Measurements from ENCODE around the gene RAB42.

The RAB42 gene

GRCh38 chr1:28642847-28643635 lies 51.0 kb downstream of the RAB42 start, which contains the start of gene TAF12:
Gene TAF12, minus strand, starts transcription at chr1:28643067. Its CDS starts 20,986 bp downstream, at chr1:28622081.
- H3K4me1 ChIP-seq (ENCODE audit: insufficient read depth, low read length, poor library complexity, severe bottlenecking) = peaks cover 22% of the 10 kb centered on the region
- no peaks in the 10 kb centered on the region for H3K9me2 ChIP-seq (replicated peaks; ENCODE audit: low read depth, low read length)
- peak within 1 kb of the TSS; percentile 88 for H3K4me3 ChIP-seq (ENCODE audit: low read length, poor library complexity, severe bottlenecking)
- peak within 1 kb of the TSS; percentile 86 for H3K9ac ChIP-seq (ENCODE audit: low read depth, low read length, poor library complexity, severe bottlenecking)
- no peaks in the 10 kb centered on the region for H3K9me3 ChIP-seq (ENCODE audit: insufficient read depth, low read depth, low read length)
- peaks cover 4% of the 10 kb centered on the region for H4K20me1 ChIP-seq (ENCODE audit: insufficient read depth, low read length, poor library complexity, severe bottlenecking)
- H3K27me3 ChIP-seq (ENCODE audit: insufficient read depth, low read length, poor library complexity, severe bottlenecking) = no peaks in the 10 kb centered on the region
- H3K36me3 ChIP-seq (ENCODE audit: insufficient read depth, low read length) = no peaks in the 10 kb centered on the region
- peak; percentile 42 for TF ChIP-seq CTCF (conservative IDR thresholded peaks at IDR 0.05; ENCODE audit: low read length)
- no peak for TF ChIP-seq EZH2phosphoT487 (IDR thresholded peaks at IDR 0.05; ENCODE audit: borderline replicate concordance)
- peaks cover 4% of the 10 kb centered on the region; the same call in 1 of the 2 replicates for H3F3A ChIP-seq (ENCODE audit: low read depth)
- H3K4me2 ChIP-seq (ENCODE audit: low read depth, low read length, poor library complexity, severe bottlenecking) = peak within 1 kb of the TSS; percentile 85
- 0 out of 2 replicates have a peak, but pooled peaks cover 10% of the 10 kb centered on the region for H3K79me2 ChIP-seq (ENCODE audit: insufficient read depth, low read length)
- H2AFZ ChIP-seq (ENCODE audit: low read length) = peak within 1 kb of the TSS; percentile 97

- Histone ChIP-seq H3K36me3 (ENCODE audit: insufficient read depth, low read length) (no peaks in the 10 kb centered on the region), H2AFZ (ENCODE audit: low read length) (no peak overlapping the region), H3K4me2 (ENCODE audit: low read depth, low read length, poor library complexity, severe bottlenecking) (peak overlapping the region; percentile 83), H3K9me3 (ENCODE audit: insufficient read depth, low read depth, low read length) (no peaks in the 10 kb centered on the region), H3K27me3 (ENCODE audit: insufficient read depth, low read length, poor library complexity, severe bottlenecking) (no peaks in the 10 kb centered on the region), H3K9me2 (replicated peaks; ENCODE audit: low read depth, low read length) (no peaks in the 10 kb centered on the region), H3K4me3 (ENCODE audit: low read length, poor library complexity, severe bottlenecking) (peak overlapping the region; percentile 88), H3F3A (ENCODE audit: low read depth) (peaks cover 11% of the 10 kb centered on the region; the same call in 1 of the 2 replicates), H3K4me1 (ENCODE audit: insufficient read depth, low read length, poor library complexity, severe bottlenecking) (peaks cover 30% of the 10 kb centered on the region), H3K9ac (ENCODE audit: low read depth, low read length, poor library complexity, severe bottlenecking) (peak overlapping the region; percentile 86), H3K79me2 (ENCODE audit: insufficient read depth, low read length) (0 out of 2 replicates have a peak, but pooled peaks cover 10% of the 10 kb centered on the region), H4K20me1 (ENCODE audit: insufficient read depth, low read length, poor library complexity, severe bottlenecking) (peaks cover 4% of the 10 kb centered on the region)
- TF ChIP-seq EZH2phosphoT487 (IDR thresholded peaks at IDR 0.05; ENCODE audit: borderline replicate concordance) = no peak
- no peak for TF ChIP-seq CTCF (conservative IDR thresholded peaks at IDR 0.05; ENCODE audit: low read length)
Observed at GRCh38 chr1:28644494-28644893, 52.4 kb downstream of the RAB42 start.

Data from Loucy (cell line).